ENCODE measurements around the gene FGFR2.

The FGFR2 gene

GRCh38 chr10:121598263-121599249 is at the start of gene FGFR2:
TSS of gene FGFR2 (minus strand) at chr10:121598444. CDS start at chr10:121593817, 4,627 bp downstream.
- DNase-seq = no peak

- no peak for DNase-seq
These were observed 49.2 kb upstream of the FGFR2 start for GRCh38 chr10:121647401-121647800.

DNA sequence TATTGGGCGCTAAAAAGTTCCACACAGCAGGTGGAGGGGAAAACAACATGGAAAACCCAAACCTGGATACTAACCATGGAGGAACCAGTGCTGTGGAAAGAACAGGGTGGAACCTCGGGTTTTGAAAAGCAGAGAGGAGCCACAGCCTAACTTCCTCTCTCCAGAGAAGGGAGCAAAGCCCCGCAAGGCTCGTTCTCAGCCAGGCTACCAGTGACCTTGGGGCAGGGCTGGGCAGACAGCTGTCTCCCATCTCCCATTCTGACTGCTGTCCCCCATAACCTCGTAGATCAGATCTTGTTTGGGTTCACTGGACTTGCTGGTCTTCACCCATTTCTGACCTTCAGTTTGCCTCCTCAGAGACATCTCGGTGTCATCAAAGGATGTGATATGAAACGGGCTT is 47.5 kb upstream of the FGFR2 start:
- DNase-seq = no peak

DNA sequence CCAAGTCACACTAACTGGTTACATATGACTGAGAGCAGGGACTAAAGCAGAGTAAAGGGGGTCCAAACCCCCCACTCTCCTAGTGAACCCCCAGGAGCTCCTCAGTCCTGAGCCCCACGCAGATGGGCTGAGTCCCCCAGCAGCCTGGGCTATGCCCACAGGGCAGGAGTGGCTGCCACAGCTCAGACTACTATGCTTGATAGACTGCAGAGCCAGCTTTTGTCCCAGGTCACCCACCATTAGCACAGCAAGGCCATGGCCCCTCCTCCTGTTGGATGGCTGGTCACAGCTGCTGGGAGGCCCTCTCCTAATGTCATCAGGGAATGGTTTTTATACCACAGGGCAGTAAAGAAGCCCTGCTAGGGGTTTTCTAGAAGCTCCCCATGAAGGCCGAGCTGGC is 46.3 kb upstream of the FGFR2 start:
- DNase-seq = no peak

DNA sequence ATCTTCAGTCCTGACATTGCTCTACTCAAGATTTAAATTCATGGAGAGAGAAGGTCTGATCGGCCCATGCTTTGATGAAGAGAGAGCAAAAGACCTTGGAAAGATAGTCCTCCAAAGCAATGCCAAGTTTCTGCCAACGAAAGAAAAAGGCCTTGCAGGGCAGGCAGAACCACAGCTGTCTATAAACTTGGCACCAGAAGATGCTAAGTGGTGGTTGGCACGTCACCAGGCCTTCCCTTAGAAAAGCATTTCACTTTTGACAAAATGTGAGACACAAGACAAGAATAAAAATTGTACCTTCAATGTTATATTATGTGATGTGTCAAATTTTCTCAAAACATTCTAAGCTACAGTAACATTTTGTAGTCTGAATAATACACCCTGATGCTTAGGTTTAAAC is 42.0 kb upstream of the FGFR2 start:
- no peak for DNase-seq

- DNase-seq = no peak
These were observed 41.2 kb upstream of the FGFR2 start for GRCh38 chr10:121639416-121639815.

- DNase-seq = no peak
These were observed 39.2 kb upstream of the FGFR2 start for GRCh38 chr10:121637437-121637836.

DNA sequence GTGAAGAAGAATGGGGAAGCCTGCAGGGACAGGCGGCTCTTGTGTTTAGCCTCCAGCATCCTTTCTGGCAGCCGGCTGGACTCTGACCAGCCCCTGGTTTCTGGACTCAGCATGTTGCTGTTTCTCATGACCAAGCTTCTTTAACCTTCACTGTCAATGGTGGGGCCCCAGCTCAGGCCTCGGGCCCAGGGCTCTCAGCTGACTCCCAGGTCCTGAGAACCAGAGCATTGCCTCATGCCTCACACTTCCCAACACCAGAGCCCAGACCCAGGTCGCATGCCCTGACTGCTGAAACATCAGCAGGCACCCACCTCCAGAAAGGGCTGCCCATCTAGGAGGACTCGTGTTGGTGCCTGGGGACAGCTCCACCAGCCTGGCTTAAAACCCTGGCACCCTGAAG is 34.8 kb upstream of the FGFR2 start:
- no peak for DNase-seq

GRCh38 chr10:121631365-121632029 is 33.3 kb upstream of the FGFR2 start:
- no peak for DNase-seq

GRCh38 chr10:121628859-121629258 is 30.6 kb upstream of the FGFR2 start:
- no peak for DNase-seq

GRCh38 chr10:121627876-121628581 is 29.8 kb upstream of the FGFR2 start:
- DNase-seq = no peak

GRCh38 chr10:121624836-121625486 is 26.7 kb upstream of the FGFR2 start:
- DNase-seq = no peak

DNA sequence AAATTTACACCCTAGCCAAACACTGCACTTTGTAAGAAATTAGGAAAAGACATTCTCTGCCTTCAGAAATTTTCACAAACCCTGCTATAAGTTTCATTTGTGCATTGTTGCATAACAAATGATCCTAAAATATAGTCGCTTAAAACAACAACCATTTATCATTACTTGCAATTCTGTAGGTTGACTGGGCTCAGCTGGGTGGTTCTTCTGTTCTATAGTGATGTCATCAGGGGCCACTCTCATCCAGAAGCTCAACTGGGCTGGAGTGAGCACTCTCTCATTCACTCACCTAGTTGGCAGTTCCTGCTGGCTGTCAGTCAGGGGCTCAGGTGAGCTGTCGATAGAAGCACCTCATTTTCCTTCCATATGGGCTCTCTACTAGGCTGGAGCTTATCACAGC is 20.7 kb upstream of the FGFR2 start:
- DNase-seq = no peak

DNA sequence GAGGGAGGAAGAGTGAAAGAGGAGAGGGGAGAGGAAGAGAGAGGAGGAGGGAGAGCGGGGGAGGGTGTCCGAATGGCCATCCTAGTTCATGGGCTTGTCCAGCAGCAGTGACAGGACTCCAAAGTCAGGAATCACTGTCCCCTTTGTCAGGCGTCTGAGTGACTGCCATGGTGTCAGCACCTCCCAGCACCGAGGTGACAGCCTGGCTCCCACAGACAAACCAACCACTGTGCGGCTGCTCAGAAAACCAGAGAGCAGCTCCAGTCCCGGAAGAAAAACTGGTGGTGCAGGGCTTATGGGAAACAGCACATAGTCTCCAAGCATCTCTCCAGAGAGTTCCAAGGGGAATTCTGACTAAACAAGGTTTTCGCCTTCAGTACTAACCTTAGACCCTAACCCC is 18.9 kb upstream of the FGFR2 start:
- DNase-seq = no peak

DNA sequence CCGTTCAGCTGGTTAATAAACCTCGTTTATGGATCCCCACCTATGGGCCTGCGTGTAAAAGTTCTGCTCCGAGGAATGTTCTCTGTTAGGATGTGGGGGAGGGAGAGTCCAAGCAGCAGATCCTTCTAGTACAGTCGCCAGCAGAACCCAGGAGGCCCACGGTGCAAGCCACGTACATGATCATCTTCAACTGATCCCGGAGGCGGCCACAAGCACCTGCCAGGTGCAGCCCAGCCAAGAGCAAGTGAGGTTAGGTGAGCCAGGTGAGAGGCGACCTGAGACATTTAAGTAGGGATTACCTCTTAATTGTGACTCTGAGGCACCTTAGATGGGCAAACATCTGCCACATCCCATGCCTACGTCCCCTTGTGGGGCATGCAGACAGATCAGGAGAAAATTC is 18.0 kb upstream of the FGFR2 start:
- no peak for DNase-seq

DNA sequence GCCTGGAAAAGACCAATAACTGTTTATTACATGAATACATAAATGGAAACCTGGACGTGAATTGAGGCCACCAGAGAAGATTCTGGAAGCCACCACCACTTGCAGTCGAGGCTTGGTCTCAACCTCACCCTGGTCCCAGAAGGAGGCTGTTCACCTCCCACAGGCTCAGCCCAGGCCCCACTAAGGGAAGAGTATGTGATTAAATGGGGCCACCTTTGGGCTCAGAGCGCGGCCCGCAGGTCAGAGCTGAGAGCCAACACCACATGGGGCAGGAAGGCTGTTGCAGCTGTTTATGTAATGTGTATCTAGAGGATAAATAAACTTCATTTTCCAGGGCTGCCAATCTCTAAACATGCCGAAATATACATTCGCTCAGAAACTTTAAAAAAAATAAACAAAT is 17.6 kb upstream of the FGFR2 start:
- no peak for DNase-seq

- no peak for DNase-seq
These were observed 17.2 kb upstream of the FGFR2 start for GRCh38 chr10:121615435-121615793.

- DNase-seq = no peak
These were observed 16.6 kb upstream of the FGFR2 start for GRCh38 chr10:121614613-121615434.

DNA sequence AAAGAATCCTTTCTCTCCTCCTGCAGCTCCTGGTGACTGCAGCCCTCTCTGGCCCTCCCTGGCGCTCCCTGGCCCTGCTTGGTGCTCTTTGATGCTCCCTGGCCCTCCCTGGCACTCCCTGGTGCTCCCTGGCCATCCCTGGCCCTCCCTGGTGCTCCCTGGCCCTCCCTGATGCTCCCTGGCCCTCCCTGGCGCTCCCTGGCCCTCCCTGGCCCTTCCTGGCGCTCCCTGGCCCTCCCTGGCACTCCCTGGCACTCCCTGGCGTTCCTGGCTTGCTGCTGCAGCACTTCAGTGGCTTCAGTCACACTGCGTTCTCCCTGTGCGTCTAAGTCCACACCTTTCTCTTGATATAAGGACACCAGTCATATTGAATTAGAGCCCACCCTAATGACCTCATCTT is 15.2 kb upstream of the FGFR2 start:
- no peak for DNase-seq

DNA sequence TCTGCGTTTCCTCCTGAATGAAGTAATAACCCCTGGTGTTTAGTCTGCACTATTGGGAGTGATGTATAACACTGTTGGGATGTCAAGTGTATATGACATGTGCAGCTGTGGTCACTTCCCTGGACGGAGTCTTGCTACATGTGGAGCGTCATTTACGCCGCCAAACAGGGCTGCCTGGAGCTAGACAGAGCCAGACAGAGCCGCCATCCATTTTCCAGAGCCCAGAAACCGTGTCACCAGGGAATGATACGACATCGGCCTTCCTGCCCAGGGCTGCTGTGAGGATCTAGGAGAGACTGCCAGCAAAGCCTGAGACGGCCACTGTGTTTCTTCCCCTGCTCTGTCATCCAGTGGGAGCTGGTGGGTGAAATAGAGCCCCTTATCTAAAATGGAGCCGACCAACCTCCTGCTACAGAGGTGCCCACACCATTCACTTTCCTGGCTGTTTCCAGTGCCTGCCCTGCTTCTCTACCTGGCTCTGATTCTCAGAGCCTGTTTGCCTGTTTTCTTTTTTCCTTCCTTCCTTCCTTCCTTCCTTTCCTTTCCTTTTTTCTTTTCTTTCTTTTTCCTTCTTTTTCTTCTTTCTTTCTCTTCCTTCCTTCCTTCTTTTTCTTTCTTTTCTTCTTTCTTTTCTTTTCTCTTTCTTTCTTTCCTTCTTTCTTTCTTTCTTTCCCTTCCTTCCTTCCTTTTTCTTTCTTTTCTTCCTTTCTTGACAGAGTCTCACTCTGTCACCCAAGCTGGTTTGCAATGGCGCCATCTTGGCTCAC is 13.3 kb upstream of the FGFR2 start:
- no peak for DNase-seq

DNA sequence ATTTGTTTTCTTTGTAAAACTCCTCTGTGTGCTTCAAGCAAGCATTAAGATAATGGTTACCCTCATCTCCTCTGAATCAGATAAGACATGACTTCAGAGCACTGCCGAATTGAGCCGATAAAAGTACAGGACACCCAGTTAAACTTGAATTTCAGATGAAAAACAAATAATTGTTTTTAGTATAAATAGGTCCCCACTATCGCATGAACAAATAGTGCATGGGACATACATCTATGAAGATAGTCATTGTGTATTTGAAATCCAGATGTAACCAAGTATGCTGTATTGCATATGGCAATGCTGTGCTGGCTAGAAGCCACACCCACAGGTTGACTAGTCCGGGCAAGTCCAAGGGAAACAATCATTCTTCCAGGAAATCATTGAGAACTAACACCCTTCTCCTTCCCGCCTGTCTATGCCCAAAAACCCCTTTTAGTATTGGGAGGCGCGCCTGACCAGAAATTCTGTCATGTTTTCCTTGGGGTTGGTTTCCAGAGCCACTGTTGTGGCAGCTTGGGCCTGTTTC is 12.6 kb upstream of the FGFR2 start:
- no peak for DNase-seq
